Panc1 (cell line): ENCODE measurements around the gene SCRN1.

Experiments used
- CTCF ChIP-seq: fragments of 450-650 bp; IDR thresholded peaks from 2 replicates; pipeline ENCODE4 v1.5.1; 2017; ENCODE audit warnings: mild to moderate bottlenecking
- POLR2AphosphoS5 ChIP-seq: IDR thresholded peaks from 2 replicates; pipeline ENCODE4 v1.6.1; 2012; ENCODE audit warnings: mild to moderate bottlenecking, low read depth, low read length, moderate library complexity
- TCF7L2 ChIP-seq: IDR thresholded peaks from 2 replicates; pipeline ENCODE4 v1.6.1; 2011; ENCODE audit warnings: mild to moderate bottlenecking, low read depth, low read length, inconsistent platforms
- TF ChIP-seq, protein P1 (sequence below), 2 experiments: IDR thresholded peaks; 2 replicates each; pipeline ENCODE4 v1.6.1; 2011 to 2012; ENCODE audit warnings: low read depth in 2 of 2, control low read depth in 1 of 2, low read length in 1 of 2, mild to moderate bottlenecking in 1 of 2, moderate library complexity in 1 of 2; ENCODE audit not compliant: insufficient read depth in 1 of 2

GRCh38 chr7:29977886-29978651, 11.5 kb downstream of the SCRN1 start:
- peak; percentile 66 for TF ChIP-seq CTCF
- TF ChIP-seq, protein P1, sequence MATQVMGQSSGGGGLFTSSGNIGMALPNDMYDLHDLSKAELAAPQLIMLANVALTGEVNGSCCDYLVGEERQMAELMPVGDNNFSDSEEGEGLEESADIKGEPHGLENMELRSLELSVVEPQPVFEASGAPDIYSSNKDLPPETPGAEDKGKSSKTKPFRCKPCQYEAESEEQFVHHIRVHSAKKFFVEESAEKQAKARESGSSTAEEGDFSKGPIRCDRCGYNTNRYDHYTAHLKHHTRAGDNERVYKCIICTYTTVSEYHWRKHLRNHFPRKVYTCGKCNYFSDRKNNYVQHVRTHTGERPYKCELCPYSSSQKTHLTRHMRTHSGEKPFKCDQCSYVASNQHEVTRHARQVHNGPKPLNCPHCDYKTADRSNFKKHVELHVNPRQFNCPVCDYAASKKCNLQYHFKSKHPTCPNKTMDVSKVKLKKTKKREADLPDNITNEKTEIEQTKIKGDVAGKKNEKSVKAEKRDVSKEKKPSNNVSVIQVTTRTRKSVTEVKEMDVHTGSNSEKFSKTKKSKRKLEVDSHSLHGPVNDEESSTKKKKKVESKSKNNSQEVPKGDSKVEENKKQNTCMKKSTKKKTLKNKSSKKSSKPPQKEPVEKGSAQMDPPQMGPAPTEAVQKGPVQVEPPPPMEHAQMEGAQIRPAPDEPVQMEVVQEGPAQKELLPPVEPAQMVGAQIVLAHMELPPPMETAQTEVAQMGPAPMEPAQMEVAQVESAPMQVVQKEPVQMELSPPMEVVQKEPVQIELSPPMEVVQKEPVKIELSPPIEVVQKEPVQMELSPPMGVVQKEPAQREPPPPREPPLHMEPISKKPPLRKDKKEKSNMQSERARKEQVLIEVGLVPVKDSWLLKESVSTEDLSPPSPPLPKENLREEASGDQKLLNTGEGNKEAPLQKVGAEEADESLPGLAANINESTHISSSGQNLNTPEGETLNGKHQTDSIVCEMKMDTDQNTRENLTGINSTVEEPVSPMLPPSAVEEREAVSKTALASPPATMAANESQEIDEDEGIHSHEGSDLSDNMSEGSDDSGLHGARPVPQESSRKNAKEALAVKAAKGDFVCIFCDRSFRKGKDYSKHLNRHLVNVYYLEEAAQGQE (IDR thresholded peaks at IDR 0.05; ENCODE audit: insufficient read depth in 1 of 2, low read depth in 2 of 2, low read length in 1 of 2) = no peak
- TF ChIP-seq POLR2AphosphoS5 = no peak
- TF ChIP-seq TCF7L2 = no peak
